Measurements from ENCODE around the gene NTM. TPM values are rescaled to one million over a fixed set of nuclear protein-coding genes. Genes with fewer than 3 reads are reported as not detected.
"Not testable (repeated sequence)": the region's sequence is repeated elsewhere in the genome, so short reads cannot be mapped to it uniquely, and the experiment has no call there.

Gene NTM
- polyA plus RNA-seq, 2 donors: 0.24 to 1.1 TPM

DNA sequence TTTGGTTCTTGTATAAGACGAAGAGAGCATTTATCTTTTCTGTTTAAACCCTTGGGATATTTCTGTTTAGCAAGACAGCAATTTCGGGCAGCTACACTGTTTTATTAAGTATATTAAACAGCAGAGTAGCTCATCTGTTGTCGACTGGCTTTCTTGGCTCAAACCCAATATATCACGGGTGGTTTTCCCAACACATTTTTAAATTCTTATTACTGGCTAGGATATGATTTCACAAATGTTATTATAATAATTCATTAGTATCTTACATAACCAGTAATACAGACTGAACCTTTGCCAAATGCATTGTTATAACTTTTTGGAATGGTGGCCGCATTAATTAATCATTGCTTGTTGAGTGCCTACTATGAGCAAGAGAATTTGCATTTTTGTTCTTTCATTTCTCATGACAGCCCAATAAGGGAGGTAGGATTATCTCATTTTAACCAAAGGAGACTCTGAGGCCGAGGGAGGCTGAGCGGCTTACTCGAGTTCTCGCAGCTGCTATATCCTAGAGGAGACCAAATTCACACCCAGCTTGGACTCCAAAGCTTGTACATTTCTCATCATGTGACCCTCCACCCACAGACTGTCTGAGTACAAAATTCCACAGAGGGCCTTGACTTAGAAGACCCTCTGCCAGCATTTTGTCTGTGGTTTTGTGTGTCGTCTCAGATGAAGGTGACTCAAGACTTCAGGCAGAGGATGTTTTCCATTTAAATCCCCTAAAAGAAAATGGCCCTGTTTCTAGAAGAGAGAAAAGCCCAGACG, 304.9 kb downstream of the NTM start:
- Histone ChIP-seq H3K4me3 (ENCODE audit: low read depth in 1 of 2, low read length in 2 of 2) (no peak overlapping the region), H3K36me3 (ENCODE audit: control insufficient read depth in 2 of 2, insufficient read depth in 2 of 2, low read length in 1 of 2) (no peaks in the 10 kb centered on the region), H3K27ac (ENCODE audit: low read depth in 2 of 2, low read length in 1 of 2) (no peak overlapping the region), H3K27me3 (ENCODE audit: control insufficient read depth in 1 of 2, insufficient read depth in 2 of 2, low read length in 2 of 2) (no peaks in the 10 kb centered on the region), H3K4me1 (ENCODE audit: control insufficient read depth in 2 of 2, insufficient read depth in 2 of 2, low read length in 1 of 2) (no peaks in the 10 kb centered on the region), H3K9me3 (ENCODE audit: control insufficient read depth in 2 of 2, insufficient read depth in 1 of 2, low read depth in 1 of 2, low read length in 1 of 2) (no peaks in the 10 kb centered on the region)
- 58 to 60% methylated on average over 11 of the region's 11 CpGs for WGBS, 2 donors

DNA sequence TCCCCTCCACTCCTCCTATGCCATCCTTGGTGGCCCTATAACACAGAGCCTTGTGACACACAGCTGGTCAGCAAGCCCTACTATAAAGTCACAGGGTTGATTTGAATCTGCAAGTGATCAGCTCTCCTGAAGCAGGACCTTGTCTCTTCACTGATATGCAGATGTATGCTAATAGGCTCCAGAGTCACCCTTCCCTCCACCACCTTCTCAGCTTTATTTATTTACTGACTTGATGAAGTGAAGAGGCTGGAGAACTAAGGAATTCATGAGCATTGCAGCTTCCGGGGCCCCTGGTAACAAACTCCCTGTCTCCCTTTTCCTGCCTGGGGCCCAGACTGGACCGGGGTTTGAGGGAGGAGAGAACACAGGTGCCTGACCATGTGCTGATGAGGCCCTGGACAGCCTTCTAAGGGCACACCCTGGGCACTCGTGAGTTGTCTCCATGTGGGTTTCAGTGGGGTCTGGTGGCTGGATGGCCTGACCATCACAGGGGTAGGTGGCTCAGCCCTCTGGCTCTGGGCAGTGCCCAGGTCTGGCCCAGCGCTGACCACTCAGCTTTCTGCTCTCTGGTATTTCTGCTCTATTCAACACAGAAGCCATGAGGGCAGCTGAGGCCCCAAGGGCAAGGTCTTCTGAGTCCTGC, 307.5 kb downstream of the NTM start:
- WGBS, 2 donors: 32 to 67% methylated on average over 4 of the region's 4 CpGs

DNA sequence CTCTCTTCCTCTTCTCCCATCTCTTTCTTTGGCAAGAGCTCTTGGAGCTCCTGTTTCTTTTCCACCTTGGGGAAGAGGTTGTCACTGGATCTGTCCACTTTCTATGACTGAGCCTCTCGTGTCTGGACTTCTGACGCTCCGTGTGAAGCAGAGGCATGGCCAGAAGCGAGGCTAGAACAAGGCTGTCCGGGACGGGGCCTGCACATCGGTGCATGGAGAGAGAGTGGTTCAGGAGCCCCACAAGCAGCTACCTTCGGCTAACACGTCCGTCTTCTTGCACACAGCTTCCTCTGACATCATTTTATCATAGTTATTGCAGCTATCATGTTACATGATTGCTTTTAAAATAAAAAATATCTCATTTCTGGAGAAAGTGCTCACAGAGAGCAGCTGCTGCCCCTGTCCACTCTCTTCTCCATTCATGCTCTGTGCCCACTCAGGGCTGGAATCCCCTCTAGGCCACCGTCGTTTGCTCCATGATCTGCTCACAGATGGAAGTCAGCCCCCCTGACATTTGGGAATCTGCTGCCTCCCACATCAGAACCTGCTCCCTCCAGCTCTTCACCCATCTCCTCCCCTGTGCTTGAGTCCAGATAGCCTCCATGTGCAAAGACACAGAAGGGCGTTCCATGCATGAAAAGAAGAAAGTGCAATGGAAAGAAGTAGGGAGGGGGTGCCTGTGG, 308.4 kb downstream of the NTM start:
- Histone ChIP-seq H3K36me3 (ENCODE audit: control insufficient read depth in 2 of 2, insufficient read depth in 2 of 2, low read length in 1 of 2) (no peaks in the 10 kb centered on the region), H3K9me3 (ENCODE audit: control insufficient read depth in 2 of 2, insufficient read depth in 1 of 2, low read depth in 1 of 2, low read length in 1 of 2) (no peaks in the 10 kb centered on the region), H3K4me1 (ENCODE audit: control insufficient read depth in 2 of 2, insufficient read depth in 2 of 2, low read length in 1 of 2) (no peaks in the 10 kb centered on the region), H3K27me3 (ENCODE audit: control insufficient read depth in 1 of 2, insufficient read depth in 2 of 2, low read length in 2 of 2) (no peaks in the 10 kb centered on the region), H3K27ac (ENCODE audit: low read depth in 2 of 2, low read length in 1 of 2) (no peak overlapping the region), H3K4me3 (ENCODE audit: low read depth in 1 of 2, low read length in 2 of 2) (no peak overlapping the region)
- WGBS, 2 donors: 77 to 81% methylated on average over 13 of the region's 13 CpGs

More for the DNA sequence above, 307.5 kb downstream of the NTM start:
- no peaks in the 10 kb centered on the region for H3K9me3 ChIP-seq (ENCODE audit: control insufficient read depth in 2 of 2, insufficient read depth in 1 of 2, low read depth in 1 of 2, low read length in 1 of 2)
- H3K4me3 ChIP-seq (ENCODE audit: low read depth in 1 of 2, low read length in 2 of 2): no peak overlapping the region
- no peaks in the 10 kb centered on the region for H3K4me1 ChIP-seq (ENCODE audit: control insufficient read depth in 2 of 2, insufficient read depth in 2 of 2, low read length in 1 of 2)
- no peak overlapping the region for H3K27ac ChIP-seq (ENCODE audit: low read depth in 2 of 2, low read length in 1 of 2)
- no peaks in the 10 kb centered on the region for H3K27me3 ChIP-seq (ENCODE audit: control insufficient read depth in 1 of 2, insufficient read depth in 2 of 2, low read length in 2 of 2)
- no peaks in the 10 kb centered on the region for H3K36me3 ChIP-seq (ENCODE audit: control insufficient read depth in 2 of 2, insufficient read depth in 2 of 2, low read length in 1 of 2)

DNA sequence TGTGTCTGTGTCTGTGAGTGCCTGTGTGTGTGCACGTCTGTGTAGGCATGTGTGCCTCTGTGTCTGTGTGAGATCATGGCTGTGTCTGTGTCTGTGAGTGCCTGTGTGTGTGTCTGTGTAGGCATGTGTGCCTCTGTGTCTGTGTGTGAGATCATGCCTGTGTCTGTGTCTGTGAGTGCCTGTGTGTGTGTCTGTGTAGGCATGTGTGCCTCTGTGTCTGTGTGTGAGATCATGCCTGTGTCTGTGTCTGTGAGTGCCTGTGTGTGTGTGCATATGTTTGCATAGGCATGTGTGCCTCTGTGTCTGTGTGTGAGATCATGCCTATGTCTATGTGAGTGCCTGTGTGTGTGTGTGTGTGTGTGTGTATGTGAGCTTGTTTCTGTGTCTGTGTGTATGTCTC, 310.0 kb downstream of the NTM start:
- H3K27ac ChIP-seq (ENCODE audit: low read depth in 2 of 2, low read length in 1 of 2); H3K4me1 ChIP-seq (ENCODE audit: control insufficient read depth in 2 of 2, insufficient read depth in 2 of 2, low read length in 1 of 2); H3K27me3 ChIP-seq (ENCODE audit: control insufficient read depth in 1 of 2, insufficient read depth in 2 of 2, low read length in 2 of 2); H3K4me3 ChIP-seq (ENCODE audit: low read depth in 1 of 2, low read length in 2 of 2); H3K36me3 ChIP-seq (ENCODE audit: control insufficient read depth in 2 of 2, insufficient read depth in 2 of 2, low read length in 1 of 2); H3K9me3 ChIP-seq (ENCODE audit: control insufficient read depth in 2 of 2, insufficient read depth in 1 of 2, low read depth in 1 of 2, low read length in 1 of 2): not testable (repeated sequence)
- WGBS, 2 donors: 59 to 60% methylated on average over 1 of the region's 1 CpG

DNA sequence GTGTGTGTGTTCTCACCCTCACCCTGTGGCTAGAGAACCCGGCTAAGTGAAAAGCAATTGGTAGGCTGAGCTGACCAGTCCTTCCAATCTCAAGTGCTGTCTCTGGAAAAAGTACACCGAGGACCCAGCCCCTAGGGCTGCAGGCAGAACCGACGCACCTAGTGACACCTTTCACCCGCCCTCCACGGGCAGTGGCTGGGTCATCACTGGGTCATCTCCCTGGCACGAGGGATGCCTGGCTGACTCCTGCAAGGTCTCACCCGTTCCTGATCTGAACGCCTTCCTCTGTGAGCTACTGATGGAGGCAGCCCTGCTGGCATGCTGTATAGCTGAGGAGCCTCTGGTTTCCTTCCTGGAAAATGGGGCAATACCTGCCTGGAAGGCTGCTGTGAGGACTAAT, 311.5 kb downstream of the NTM start:
- Histone ChIP-seq H3K9me3 (ENCODE audit: control insufficient read depth in 2 of 2, insufficient read depth in 1 of 2, low read depth in 1 of 2, low read length in 1 of 2) (no peaks in the 10 kb centered on the region), H3K27me3 (ENCODE audit: control insufficient read depth in 1 of 2, insufficient read depth in 2 of 2, low read length in 2 of 2) (no peaks in the 10 kb centered on the region), H3K4me3 (ENCODE audit: low read depth in 1 of 2, low read length in 2 of 2) (no peak overlapping the region), H3K36me3 (ENCODE audit: control insufficient read depth in 2 of 2, insufficient read depth in 2 of 2, low read length in 1 of 2) (no peaks in the 10 kb centered on the region), H3K27ac (ENCODE audit: low read depth in 2 of 2, low read length in 1 of 2) (no peak overlapping the region), H3K4me1 (ENCODE audit: control insufficient read depth in 2 of 2, insufficient read depth in 2 of 2, low read length in 1 of 2) (no peaks in the 10 kb centered on the region)
- WGBS, 2 donors: 60 to 65% methylated on average over 9 of the region's 9 CpGs

DNA sequence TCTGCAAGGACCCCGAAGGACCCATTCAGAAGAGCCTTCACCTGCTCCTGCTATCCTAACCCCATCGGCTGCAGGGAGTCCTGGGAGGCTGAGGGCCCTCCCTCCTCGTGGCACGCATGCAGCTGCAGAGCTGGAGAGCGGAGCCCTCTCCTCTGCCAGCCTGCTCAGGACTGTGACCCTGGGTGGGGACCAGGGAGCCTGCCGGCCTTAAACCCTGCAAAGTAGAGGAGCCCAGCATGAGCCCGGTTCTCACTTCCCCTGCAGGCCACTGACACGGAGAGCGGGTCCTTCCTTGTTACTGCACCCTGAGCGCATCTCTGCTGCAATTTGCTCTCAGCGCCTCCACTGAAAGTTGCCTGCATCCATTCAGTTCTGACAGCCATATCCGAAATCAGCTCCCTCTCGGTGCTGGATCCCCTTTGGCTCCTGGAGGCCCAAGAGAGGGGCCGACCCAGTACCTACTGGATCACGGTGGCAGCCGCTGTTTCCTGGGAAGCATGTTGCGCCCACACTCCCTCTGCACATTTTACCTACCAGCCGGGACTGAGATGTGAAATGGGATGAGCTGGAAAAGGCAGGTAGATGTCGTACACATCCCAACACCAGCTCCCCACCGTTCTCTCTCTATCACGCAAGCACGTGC, 312.1 kb downstream of the NTM start:
- Histone ChIP-seq H3K4me3 (ENCODE audit: low read depth in 1 of 2, low read length in 2 of 2) (no peak overlapping the region), H3K27ac (ENCODE audit: low read depth in 2 of 2, low read length in 1 of 2) (no peak overlapping the region), H3K27me3 (ENCODE audit: control insufficient read depth in 1 of 2, insufficient read depth in 2 of 2, low read length in 2 of 2) (no peaks in the 10 kb centered on the region), H3K9me3 (ENCODE audit: control insufficient read depth in 2 of 2, insufficient read depth in 1 of 2, low read depth in 1 of 2, low read length in 1 of 2) (no peaks in the 10 kb centered on the region), H3K4me1 (ENCODE audit: control insufficient read depth in 2 of 2, insufficient read depth in 2 of 2, low read length in 1 of 2) (no peaks in the 10 kb centered on the region), H3K36me3 (ENCODE audit: control insufficient read depth in 2 of 2, insufficient read depth in 2 of 2, low read length in 1 of 2) (no peaks in the 10 kb centered on the region)
- 81 to 84% methylated on average over 22 of the region's 22 CpGs for WGBS, 2 donors

DNA sequence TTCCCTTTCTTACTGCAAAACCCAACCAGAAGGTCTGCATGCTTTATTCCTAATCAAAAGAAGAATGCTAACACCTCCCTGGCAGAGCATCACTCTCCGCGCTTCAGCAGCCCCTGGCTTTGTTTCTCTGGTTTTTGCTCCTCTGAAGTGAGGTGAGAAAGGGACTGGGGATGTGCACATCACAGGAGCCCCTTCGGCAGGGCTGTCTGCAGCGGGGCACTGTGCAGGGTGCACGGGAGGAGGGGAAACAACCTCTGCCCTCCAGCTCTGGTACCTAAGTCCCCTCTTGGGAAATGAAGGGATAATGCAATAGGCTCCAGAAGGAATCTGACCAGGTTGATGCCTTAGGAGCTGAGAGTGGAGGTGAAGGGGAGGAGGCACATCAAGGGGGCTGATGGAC, 312.7 kb downstream of the NTM start:
- 83 to 89% methylated on average over 5 of the region's 5 CpGs for WGBS, 2 donors
- no peaks in the 10 kb centered on the region for H3K36me3 ChIP-seq (ENCODE audit: control insufficient read depth in 2 of 2, insufficient read depth in 2 of 2, low read length in 1 of 2)
- peaks cover 0 to 3% of the 10 kb centered on the region in 2 donors for H3K4me1 ChIP-seq (ENCODE audit: control insufficient read depth in 2 of 2, insufficient read depth in 2 of 2, low read length in 1 of 2)
- no peak overlapping the region for H3K27ac ChIP-seq (ENCODE audit: low read depth in 2 of 2, low read length in 1 of 2)
- H3K4me3 ChIP-seq (ENCODE audit: low read depth in 1 of 2, low read length in 2 of 2): no peak overlapping the region
- H3K27me3 ChIP-seq (ENCODE audit: control insufficient read depth in 1 of 2, insufficient read depth in 2 of 2, low read length in 2 of 2): no peaks in the 10 kb centered on the region
- no peaks in the 10 kb centered on the region for H3K9me3 ChIP-seq (ENCODE audit: control insufficient read depth in 2 of 2, insufficient read depth in 1 of 2, low read depth in 1 of 2, low read length in 1 of 2)

DNA sequence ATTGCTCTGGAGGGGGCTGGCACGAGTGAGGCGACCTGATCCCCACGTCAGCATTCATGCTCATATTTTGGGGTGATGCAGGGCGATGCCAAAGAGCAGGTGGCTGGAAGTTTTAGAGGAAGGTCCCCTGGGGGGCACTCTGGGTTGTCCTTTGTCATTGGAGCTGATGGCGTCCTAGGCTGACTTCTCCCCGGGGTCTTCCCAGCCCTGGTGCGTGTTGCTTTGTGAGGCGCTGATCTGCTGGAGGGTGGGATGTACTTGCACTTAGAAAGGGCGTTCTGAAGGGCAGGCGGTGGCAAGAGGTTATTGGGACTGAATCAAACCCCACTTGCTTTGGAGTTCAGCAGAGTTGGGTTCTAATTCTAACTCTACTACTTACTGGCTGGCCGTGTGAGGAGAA, 313.3 kb downstream of the NTM start:
- Histone ChIP-seq H3K27me3 (ENCODE audit: control insufficient read depth in 1 of 2, insufficient read depth in 2 of 2, low read length in 2 of 2) (no peaks in the 10 kb centered on the region), H3K4me1 (ENCODE audit: control insufficient read depth in 2 of 2, insufficient read depth in 2 of 2, low read length in 1 of 2) (peaks cover 0 to 3% of the 10 kb centered on the region in 2 donors), H3K4me3 (ENCODE audit: low read depth in 1 of 2, low read length in 2 of 2) (no peak overlapping the region), H3K36me3 (ENCODE audit: control insufficient read depth in 2 of 2, insufficient read depth in 2 of 2, low read length in 1 of 2) (no peaks in the 10 kb centered on the region), H3K27ac (ENCODE audit: low read depth in 2 of 2, low read length in 1 of 2) (no peak overlapping the region), H3K9me3 (ENCODE audit: control insufficient read depth in 2 of 2, insufficient read depth in 1 of 2, low read depth in 1 of 2, low read length in 1 of 2) (no peaks in the 10 kb centered on the region)
- WGBS, 2 donors: 83 to 86% methylated on average over 11 of the region's 11 CpGs

DNA sequence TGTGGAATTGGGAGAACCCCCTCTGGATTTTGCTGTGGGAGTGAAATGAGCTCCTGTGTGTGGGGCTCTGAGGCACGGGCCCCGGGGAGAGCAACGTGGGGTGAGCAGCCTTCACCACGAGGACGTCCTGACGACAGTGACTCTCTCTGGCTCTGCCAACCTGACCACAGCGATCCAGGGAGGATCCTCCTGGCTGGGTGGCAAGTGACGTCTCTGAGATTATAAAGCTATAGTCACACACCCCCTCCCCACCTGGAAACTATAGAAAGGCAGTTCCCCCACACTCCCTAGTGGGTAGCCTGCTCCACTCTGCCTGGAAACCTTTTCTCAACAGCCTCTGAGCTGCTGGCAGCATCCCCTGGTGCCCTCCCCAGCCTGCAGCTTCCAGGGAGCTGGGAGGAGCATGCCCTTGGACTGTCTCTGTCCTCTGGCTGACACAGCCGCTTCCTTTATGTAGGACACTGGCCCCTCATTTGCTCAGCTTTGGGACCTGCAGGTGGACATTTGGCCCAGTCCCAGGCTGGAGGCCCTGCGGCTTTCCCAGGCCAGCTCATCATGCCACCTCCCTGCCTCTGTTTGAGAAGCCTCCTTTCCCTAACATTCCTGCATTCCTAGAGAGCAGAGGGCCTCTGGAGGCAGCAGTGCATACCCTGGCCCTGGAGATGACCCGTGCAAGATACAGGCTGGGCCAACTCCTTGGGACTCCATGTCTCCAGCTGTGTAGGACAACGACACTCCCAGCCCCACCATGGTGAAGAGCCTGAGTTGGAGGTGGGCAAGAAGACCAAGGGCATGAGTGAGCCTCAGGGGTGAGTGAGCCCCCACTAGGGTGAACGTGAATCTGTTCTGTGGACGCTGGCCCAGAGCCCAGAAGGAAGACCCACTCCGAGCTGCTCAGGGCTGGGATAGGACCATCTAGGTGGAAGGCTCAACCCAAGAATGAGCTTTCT, 314.0 kb downstream of the NTM start:
- Histone ChIP-seq H3K4me1 (ENCODE audit: control insufficient read depth in 2 of 2, insufficient read depth in 2 of 2, low read length in 1 of 2) (peaks cover 0 to 3% of the 10 kb centered on the region in 2 donors), H3K4me3 (ENCODE audit: low read depth in 1 of 2, low read length in 2 of 2) (no peak overlapping the region), H3K27ac (ENCODE audit: low read depth in 2 of 2, low read length in 1 of 2) (no peak overlapping the region), H3K27me3 (ENCODE audit: control insufficient read depth in 1 of 2, insufficient read depth in 2 of 2, low read length in 2 of 2) (no peaks in the 10 kb centered on the region), H3K36me3 (ENCODE audit: control insufficient read depth in 2 of 2, insufficient read depth in 2 of 2, low read length in 1 of 2) (no peaks in the 10 kb centered on the region), H3K9me3 (ENCODE audit: control insufficient read depth in 2 of 2, insufficient read depth in 1 of 2, low read depth in 1 of 2, low read length in 1 of 2) (no peaks in the 10 kb centered on the region)
- WGBS, 2 donors: 76 to 79% methylated on average over 15 of the region's 15 CpGs
